ENCODE results near the gene ARHGEF1. TPM values are rescaled to one million over a fixed set of nuclear protein-coding genes. Genes with fewer than 3 reads are reported as not detected.

The ARHGEF1 gene
- total RNA-seq, 1 experiment from 2014 or later, result 50.8 TPM

- H3K79me2 ChIP-seq (ENCODE audit: low read length), result peaks cover 63% of the 10 kb centered on the region
- H2AFZ ChIP-seq (ENCODE audit: low read length), result no peak overlapping the region
- H3K27me3 ChIP-seq (ENCODE audit: low read length), result no peaks in the 10 kb centered on the region
- no peaks in the 10 kb centered on the region for H3K9me2 ChIP-seq (replicated peaks; ENCODE audit: low read length)
- ATAC-seq (no peak), DNase-seq (no peak)
- ChIA-PET CTCF (no interaction called here), POLR2A (ENCODE audit: unreplicated experiment) (interaction anchor here (0.5 kb wide), 1 partner anchor 95 kb away, joined by 3 read pairs; no protein-coding TSS in a partner anchor)
- no peak overlapping the region for H3K27ac ChIP-seq (ENCODE audit: low read length)
- H3F3A ChIP-seq (ENCODE audit: low read length, unreplicated experiment), result no peaks in the 10 kb centered on the region
- intact Hi-C loops (cut with micrococcal nuclease), result no loop called here
- no peak for TF ChIP-seq CTCF (conservative IDR thresholded peaks at IDR 0.05; ENCODE audit: low read depth, low read length)
- peaks cover 52% of the 10 kb centered on the region for H4K20me1 ChIP-seq (ENCODE audit: low read length)
- no peaks in the 10 kb centered on the region for H3K9me3 ChIP-seq (ENCODE audit: low read length)
- H3K9ac ChIP-seq (ENCODE audit: low read length), result peak overlapping the region; percentile 100; the same call in 1 of the 2 replicates
- peaks cover 30% of the 10 kb centered on the region for H3K4me1 ChIP-seq (ENCODE audit: insufficient read depth, low read length)
- peak overlapping the region; percentile 98 for H3K4me2 ChIP-seq (ENCODE audit: low read length)
- peaks cover 53% of the 10 kb centered on the region for H3K36me3 ChIP-seq (ENCODE audit: low read depth, low read length)
- no TSS peak for BruUV-seq (replicated peaks)
- H3K4me3 ChIP-seq (ENCODE audit: low read length), result peak overlapping the region; percentile 99
Observed at GRCh38 chr19:41862445-41862986, 20.5 kb upstream of the ARHGEF1 start.

DNA sequence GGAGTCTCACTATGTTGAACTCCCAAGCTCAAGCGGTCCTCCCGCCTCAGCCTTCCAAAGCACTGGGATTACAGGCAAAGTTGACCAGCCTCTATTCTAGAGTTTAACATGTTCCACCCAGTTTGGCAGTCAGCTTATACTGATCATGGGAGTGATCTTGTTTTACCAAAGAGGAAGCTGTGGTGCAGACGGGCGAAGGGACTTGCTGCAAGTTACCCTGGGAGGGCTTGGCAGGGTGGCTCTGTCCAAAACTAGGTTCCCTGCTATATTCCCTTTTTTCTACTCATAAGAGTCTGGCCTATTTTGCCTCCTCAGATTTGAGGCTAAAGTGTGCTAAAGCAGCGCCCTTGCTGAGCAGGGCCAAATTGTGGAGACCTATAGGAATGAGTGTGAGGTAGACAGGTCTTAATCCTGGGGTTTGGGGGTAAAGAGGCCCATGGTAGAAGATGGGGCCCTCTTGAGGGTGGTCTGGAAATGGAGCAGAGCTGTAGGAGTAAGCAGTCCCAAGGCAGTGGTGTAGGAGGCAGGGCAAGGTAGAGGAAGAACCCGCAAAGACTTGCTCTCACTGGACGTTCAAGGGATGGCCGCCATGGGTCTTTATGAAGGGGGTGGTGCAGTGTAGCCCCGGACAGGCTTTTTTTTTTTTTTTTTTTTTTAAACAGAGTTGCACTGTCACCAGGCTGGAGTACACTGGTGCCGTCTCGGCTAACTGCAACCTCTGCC lies 19.6 kb upstream of the ARHGEF1 start:
- Histone ChIP-seq H3K4me1 (ENCODE audit: insufficient read depth, low read length) (peaks cover 30% of the 10 kb centered on the region), H3K4me2 (ENCODE audit: low read length) (peak overlapping the region; percentile 98; the same call in 1 of the 2 replicates), H3K9ac (ENCODE audit: low read length) (no peak overlapping the region), H4K20me1 (ENCODE audit: low read length) (peaks cover 60% of the 10 kb centered on the region), H3F3A (ENCODE audit: low read length, unreplicated experiment) (no peaks in the 10 kb centered on the region), H3K27ac (ENCODE audit: low read length) (no peak overlapping the region), H3K9me3 (ENCODE audit: low read length) (no peaks in the 10 kb centered on the region), H3K9me2 (replicated peaks; ENCODE audit: low read length) (no peaks in the 10 kb centered on the region), H3K27me3 (ENCODE audit: low read length) (no peaks in the 10 kb centered on the region), H3K36me3 (ENCODE audit: low read depth, low read length) (peaks cover 60% of the 10 kb centered on the region), H3K4me3 (ENCODE audit: low read length) (0 out of 2 replicates have a peak overlapping the region, but pooled peaks have one; percentile 99), H2AFZ (ENCODE audit: low read length) (no peak overlapping the region), H3K79me2 (ENCODE audit: low read length) (peaks cover 70% of the 10 kb centered on the region)
- CTCF ChIA-PET, result no interaction called here
- no peak for TF ChIP-seq EZH2phosphoT487 (IDR thresholded peaks at IDR 0.05; ENCODE audit: borderline replicate concordance, low read length)
- no peak for TF ChIP-seq CTCF (conservative IDR thresholded peaks at IDR 0.05; ENCODE audit: low read depth, low read length)
- no peak for TF ChIP-seq EZH2 (IDR thresholded peaks at IDR 0.05; ENCODE audit: low read length, unreplicated experiment)
- intact Hi-C loops (cut with micrococcal nuclease), result no loop called here
- POLR2A ChIA-PET (ENCODE audit: unreplicated experiment), result no interaction called here
- DNase-seq (no peak), ATAC-seq (no peak)
- no TSS peak for BruUV-seq (replicated peaks)

GRCh38 chr19:41864374-41864773 lies 18.6 kb upstream of the ARHGEF1 start:
- H3K4me2 ChIP-seq (ENCODE audit: low read length), result no peak overlapping the region
- H3K9me3 ChIP-seq (ENCODE audit: low read length), result no peaks in the 10 kb centered on the region
- BruUV-seq (replicated peaks), result no TSS peak
- no peak overlapping the region for H3K9ac ChIP-seq (ENCODE audit: low read length)
- POLR2A ChIA-PET (ENCODE audit: unreplicated experiment), result no interaction called here
- no peaks in the 10 kb centered on the region for H3F3A ChIP-seq (ENCODE audit: low read length, unreplicated experiment)
- CTCF ChIA-PET, result no interaction called here
- H3K79me2 ChIP-seq (ENCODE audit: low read length), result peaks cover 70% of the 10 kb centered on the region
- H4K20me1 ChIP-seq (ENCODE audit: low read length), result peaks cover 69% of the 10 kb centered on the region
- ATAC-seq (no peak), DNase-seq (no peak)
- no peak overlapping the region for H3K4me3 ChIP-seq (ENCODE audit: low read length)
- H3K27me3 ChIP-seq (ENCODE audit: low read length), result no peaks in the 10 kb centered on the region
- no peak for TF ChIP-seq CTCF (conservative IDR thresholded peaks at IDR 0.05; ENCODE audit: low read depth, low read length)
- TF ChIP-seq EZH2phosphoT487 (IDR thresholded peaks at IDR 0.05; ENCODE audit: borderline replicate concordance, low read length), result no peak
- TF ChIP-seq EZH2 (IDR thresholded peaks at IDR 0.05; ENCODE audit: low read length, unreplicated experiment), result no peak
- no peak overlapping the region for H3K27ac ChIP-seq (ENCODE audit: low read length)
- no peak overlapping the region for H2AFZ ChIP-seq (ENCODE audit: low read length)
- no peaks in the 10 kb centered on the region for H3K9me2 ChIP-seq (replicated peaks; ENCODE audit: low read length)
- H3K4me1 ChIP-seq (ENCODE audit: insufficient read depth, low read length), result peaks cover 25% of the 10 kb centered on the region
- H3K36me3 ChIP-seq (ENCODE audit: low read depth, low read length), result peaks cover 69% of the 10 kb centered on the region
- intact Hi-C loops (cut with micrococcal nuclease), result no loop called here
